ENCODE measurements around the gene TEX22. TPM values are rescaled to one million over a fixed set of nuclear protein-coding genes. Genes with fewer than 3 reads are reported as not detected.

Gene TEX22
- total and polyA plus RNA-seq, 2 donors (not counting 1 experiment from before 2014, with no cell fraction given): 0.05 to 0.33 TPM

DNA sequence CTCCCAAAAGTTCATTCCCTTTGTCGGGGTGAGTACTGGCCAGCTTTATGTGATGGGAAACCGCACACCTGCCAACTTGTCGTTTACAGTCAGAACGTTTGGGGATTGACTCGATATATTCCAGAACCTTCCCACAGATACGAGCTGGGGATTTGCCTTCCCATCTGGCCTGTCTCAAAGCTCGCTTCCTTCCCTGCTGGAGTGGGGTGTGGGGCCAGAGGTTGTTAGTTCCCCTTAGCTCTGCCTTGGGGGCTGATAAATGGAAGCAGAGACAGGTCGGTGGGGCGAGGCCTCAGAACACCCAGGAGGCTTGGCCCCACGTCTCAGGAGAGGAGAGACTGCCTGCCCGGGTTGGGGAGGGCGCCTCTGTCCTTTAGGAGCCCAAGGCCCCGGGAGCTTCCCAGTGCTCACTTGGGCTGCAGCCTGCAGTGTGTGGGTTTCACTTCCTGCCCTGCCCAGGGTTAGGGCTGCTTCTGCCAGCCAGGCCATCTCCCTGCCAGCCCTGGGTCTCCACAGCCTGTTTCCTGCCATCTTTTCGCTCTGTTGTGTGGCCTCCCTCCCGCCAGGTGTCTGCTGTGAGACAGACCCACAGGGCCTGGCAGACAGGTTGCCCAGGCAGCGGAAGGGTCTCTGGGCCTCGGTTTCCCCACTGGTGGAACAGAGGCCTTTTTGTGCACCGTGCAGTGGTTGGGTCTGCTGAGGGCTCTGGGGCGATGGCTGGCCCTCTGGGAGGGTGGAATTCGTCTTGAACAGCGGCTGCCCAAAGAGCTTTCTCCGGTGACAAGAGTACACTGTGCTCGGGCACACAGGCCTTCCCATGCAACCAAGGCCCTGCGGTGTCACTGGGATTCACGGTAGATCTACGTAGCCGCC, 8.1 kb upstream of the TEX22 start:
- H3K4me2 ChIP-seq (ENCODE audit: extremely low read depth, insufficient read depth, low read length): no peak overlapping the region
- TF ChIP-seq, protein P1, sequence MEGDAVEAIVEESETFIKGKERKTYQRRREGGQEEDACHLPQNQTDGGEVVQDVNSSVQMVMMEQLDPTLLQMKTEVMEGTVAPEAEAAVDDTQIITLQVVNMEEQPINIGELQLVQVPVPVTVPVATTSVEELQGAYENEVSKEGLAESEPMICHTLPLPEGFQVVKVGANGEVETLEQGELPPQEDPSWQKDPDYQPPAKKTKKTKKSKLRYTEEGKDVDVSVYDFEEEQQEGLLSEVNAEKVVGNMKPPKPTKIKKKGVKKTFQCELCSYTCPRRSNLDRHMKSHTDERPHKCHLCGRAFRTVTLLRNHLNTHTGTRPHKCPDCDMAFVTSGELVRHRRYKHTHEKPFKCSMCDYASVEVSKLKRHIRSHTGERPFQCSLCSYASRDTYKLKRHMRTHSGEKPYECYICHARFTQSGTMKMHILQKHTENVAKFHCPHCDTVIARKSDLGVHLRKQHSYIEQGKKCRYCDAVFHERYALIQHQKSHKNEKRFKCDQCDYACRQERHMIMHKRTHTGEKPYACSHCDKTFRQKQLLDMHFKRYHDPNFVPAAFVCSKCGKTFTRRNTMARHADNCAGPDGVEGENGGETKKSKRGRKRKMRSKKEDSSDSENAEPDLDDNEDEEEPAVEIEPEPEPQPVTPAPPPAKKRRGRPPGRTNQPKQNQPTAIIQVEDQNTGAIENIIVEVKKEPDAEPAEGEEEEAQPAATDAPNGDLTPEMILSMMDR (conservative IDR thresholded peaks at IDR 0.05 in 1 of 2, IDR thresholded peaks at IDR 0.05 in 1 of 2; ENCODE audit: low read depth in 1 of 2, low read length in 2 of 2): no peak
- no peak for TF ChIP-seq EZH2 (IDR thresholded peaks at IDR 0.05; ENCODE audit: low read length, missing control alignments)
- no peaks in the 10 kb centered on the region for H3K27me3 ChIP-seq (ENCODE audit: control insufficient read depth, insufficient read depth, low read length)
- no peaks in the 10 kb centered on the region for H3K4me1 ChIP-seq (ENCODE audit: control insufficient read depth, extremely low read depth, insufficient read depth, low read length)
- H3K36me3 ChIP-seq (ENCODE audit: control insufficient read depth, insufficient read depth, low read length): peaks cover 2% of the 10 kb centered on the region
- H3K9me3 ChIP-seq (ENCODE audit: control insufficient read depth, insufficient read depth, low read depth, low read length): no peaks in the 10 kb centered on the region
- no peak overlapping the region for H2AFZ ChIP-seq (ENCODE audit: low read length)
- DNase-seq (ENCODE audit: low read depth in 2 of 2): no peak
- H3K9ac ChIP-seq (ENCODE audit: insufficient read depth, low read length): no peak overlapping the region
- no peak overlapping the region for H3K27ac ChIP-seq (ENCODE audit: insufficient read depth, low read length)
- no peak overlapping the region for H3K4me3 ChIP-seq (replicated peaks in 1 of 4; ENCODE audit: control extremely low read depth in 1 of 4, insufficient read depth in 1 of 4, low read depth in 3 of 4, low read length in 4 of 4)
- no peaks in the 10 kb centered on the region for H3K79me2 ChIP-seq (ENCODE audit: control insufficient read depth, insufficient read depth, low read length)
- H4K20me1 ChIP-seq (ENCODE audit: control insufficient read depth, extremely low read depth, insufficient read depth, low read length): no peaks in the 10 kb centered on the region

GRCh38 chr14:105390849-105391500, 7.4 kb upstream of the TEX22 start:
- Histone ChIP-seq H3K4me3 (replicated peaks in 1 of 4; ENCODE audit: control extremely low read depth in 1 of 4, insufficient read depth in 1 of 4, low read depth in 3 of 4, low read length in 4 of 4) (no peak overlapping the region), H3K4me2 (ENCODE audit: extremely low read depth, insufficient read depth, low read length) (no peak overlapping the region), H3K9me3 (ENCODE audit: control insufficient read depth, insufficient read depth, low read depth, low read length) (no peaks in the 10 kb centered on the region), H3K79me2 (ENCODE audit: control insufficient read depth, insufficient read depth, low read length) (no peaks in the 10 kb centered on the region), H3K27ac (ENCODE audit: insufficient read depth, low read length) (no peak overlapping the region), H3K4me1 (ENCODE audit: control insufficient read depth, extremely low read depth, insufficient read depth, low read length) (no peaks in the 10 kb centered on the region), H2AFZ (ENCODE audit: low read length) (no peak overlapping the region), H3K36me3 (ENCODE audit: control insufficient read depth, insufficient read depth, low read length) (peaks cover 2% of the 10 kb centered on the region), H3K27me3 (ENCODE audit: control insufficient read depth, insufficient read depth, low read length) (no peaks in the 10 kb centered on the region), H3K9ac (ENCODE audit: insufficient read depth, low read length) (no peak overlapping the region), H4K20me1 (ENCODE audit: control insufficient read depth, extremely low read depth, insufficient read depth, low read length) (no peaks in the 10 kb centered on the region)
- TF ChIP-seq, protein P1 (conservative IDR thresholded peaks at IDR 0.05 in 1 of 2, IDR thresholded peaks at IDR 0.05 in 1 of 2; ENCODE audit: low read depth in 1 of 2, low read length in 2 of 2): no peak
- TF ChIP-seq EZH2 (IDR thresholded peaks at IDR 0.05; ENCODE audit: low read length, missing control alignments): no peak
- DNase-seq (ENCODE audit: low read depth in 2 of 2): no peak

GRCh38 chr14:105391541-105391940, 6.8 kb upstream of the TEX22 start:
- DNase-seq (ENCODE audit: low read depth in 2 of 2): no peak
- no peak overlapping the region for H2AFZ ChIP-seq (ENCODE audit: low read length)
- H3K4me1 ChIP-seq (ENCODE audit: control insufficient read depth, extremely low read depth, insufficient read depth, low read length): no peaks in the 10 kb centered on the region
- H3K9ac ChIP-seq (ENCODE audit: insufficient read depth, low read length): no peak overlapping the region
- no peaks in the 10 kb centered on the region for H3K9me3 ChIP-seq (ENCODE audit: control insufficient read depth, insufficient read depth, low read depth, low read length)
- H3K4me2 ChIP-seq (ENCODE audit: extremely low read depth, insufficient read depth, low read length): no peak overlapping the region
- TF ChIP-seq, protein P1 (conservative IDR thresholded peaks at IDR 0.05 in 1 of 2, IDR thresholded peaks at IDR 0.05 in 1 of 2; ENCODE audit: low read depth in 1 of 2, low read length in 2 of 2): no peak
- TF ChIP-seq EZH2 (IDR thresholded peaks at IDR 0.05; ENCODE audit: low read length, missing control alignments): no peak
- H3K27me3 ChIP-seq (ENCODE audit: control insufficient read depth, insufficient read depth, low read length): no peaks in the 10 kb centered on the region
- H4K20me1 ChIP-seq (ENCODE audit: control insufficient read depth, extremely low read depth, insufficient read depth, low read length): no peaks in the 10 kb centered on the region
- H3K79me2 ChIP-seq (ENCODE audit: control insufficient read depth, insufficient read depth, low read length): no peaks in the 10 kb centered on the region
- peaks cover 2% of the 10 kb centered on the region for H3K36me3 ChIP-seq (ENCODE audit: control insufficient read depth, insufficient read depth, low read length)
- H3K27ac ChIP-seq (ENCODE audit: insufficient read depth, low read length): no peak overlapping the region
- no peak overlapping the region for H3K4me3 ChIP-seq (replicated peaks in 1 of 4; ENCODE audit: control extremely low read depth in 1 of 4, insufficient read depth in 1 of 4, low read depth in 3 of 4, low read length in 4 of 4)

All from fibroblast of lung (primary cell).